Effector memory CD4-positive, alpha-beta T cell (primary cell): Measurements from ENCODE around the gene RASSF8.
"Not testable (repeated sequence)": the region's sequence is repeated elsewhere in the genome, so short reads cannot be mapped to it uniquely, and the experiment has no call there.

Source experiments
- DNase-seq, 3 donors: peaks; one replicate each; pipeline ENCODE4 v3.0.0-alpha.2; 2020
- H3K27ac ChIP-seq: 2 replicates; pipeline ENCODE4 v1.7.0; 2013; ENCODE audit warnings: mild to moderate bottlenecking, low read length, moderate library complexity; ENCODE audit not compliant: insufficient read depth, poor library complexity, severe bottlenecking
- H3K27me3 ChIP-seq: replicated peaks from 2 replicates; pipeline ENCODE4 v1.7.0; 2013; ENCODE audit warnings: mild to moderate bottlenecking, low read length; ENCODE audit not compliant: insufficient read depth, control insufficient read depth, poor library complexity, severe bottlenecking
- H3K36me3 ChIP-seq: 2 replicates; pipeline ENCODE4 v1.7.0; 2013; ENCODE audit warnings: mild to moderate bottlenecking, low read length, moderate library complexity; ENCODE audit not compliant: control insufficient read depth, insufficient read depth
- H3K4me1 ChIP-seq: 2 replicates; pipeline ENCODE4 v1.7.0; 2013; ENCODE audit warnings: low read length, mild to moderate bottlenecking; ENCODE audit not compliant: control insufficient read depth, insufficient read depth, poor library complexity, severe bottlenecking
- H3K4me3 ChIP-seq: 2 replicates; pipeline ENCODE4 v1.7.0; 2013; ENCODE audit warnings: low read length, low read depth, mild to moderate bottlenecking; ENCODE audit not compliant: insufficient read depth, poor library complexity, severe bottlenecking
- H3K9me3 ChIP-seq: 2 replicates; pipeline ENCODE4 v1.7.0; 2013; ENCODE audit warnings: mild to moderate bottlenecking, low read length, moderate library complexity; ENCODE audit not compliant: control insufficient read depth

RASSF8 gene

DNA sequence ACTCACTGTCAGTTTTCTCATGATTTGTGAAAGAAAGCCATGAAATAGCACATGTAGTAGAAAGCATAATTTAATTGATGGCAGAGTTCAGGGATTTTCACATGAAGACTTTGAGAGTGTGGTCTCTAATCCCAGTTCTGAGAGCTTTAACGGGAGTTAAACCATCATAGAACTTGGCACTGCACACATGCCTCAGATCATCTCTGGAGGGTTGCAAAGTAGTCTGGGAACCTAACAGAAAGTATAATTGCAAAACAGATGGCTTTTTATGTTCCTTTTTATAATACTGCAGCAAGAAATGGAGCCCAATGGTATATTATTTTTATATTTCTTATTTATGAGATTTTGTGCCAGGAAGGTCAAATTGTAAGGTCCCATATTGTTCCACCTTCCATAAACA lies 88.4 kb downstream of the RASSF8 start:
- no peaks in the 10 kb centered on the region for H3K36me3 ChIP-seq
- no peaks in the 10 kb centered on the region for H3K9me3 ChIP-seq
- H3K27me3 ChIP-seq = no peaks in the 10 kb centered on the region
- H3K4me3 ChIP-seq = no peak overlapping the region
- no peaks in the 10 kb centered on the region for H3K4me1 ChIP-seq
- H3K27ac ChIP-seq = no peak overlapping the region
- DNase-seq = no peak

DNA sequence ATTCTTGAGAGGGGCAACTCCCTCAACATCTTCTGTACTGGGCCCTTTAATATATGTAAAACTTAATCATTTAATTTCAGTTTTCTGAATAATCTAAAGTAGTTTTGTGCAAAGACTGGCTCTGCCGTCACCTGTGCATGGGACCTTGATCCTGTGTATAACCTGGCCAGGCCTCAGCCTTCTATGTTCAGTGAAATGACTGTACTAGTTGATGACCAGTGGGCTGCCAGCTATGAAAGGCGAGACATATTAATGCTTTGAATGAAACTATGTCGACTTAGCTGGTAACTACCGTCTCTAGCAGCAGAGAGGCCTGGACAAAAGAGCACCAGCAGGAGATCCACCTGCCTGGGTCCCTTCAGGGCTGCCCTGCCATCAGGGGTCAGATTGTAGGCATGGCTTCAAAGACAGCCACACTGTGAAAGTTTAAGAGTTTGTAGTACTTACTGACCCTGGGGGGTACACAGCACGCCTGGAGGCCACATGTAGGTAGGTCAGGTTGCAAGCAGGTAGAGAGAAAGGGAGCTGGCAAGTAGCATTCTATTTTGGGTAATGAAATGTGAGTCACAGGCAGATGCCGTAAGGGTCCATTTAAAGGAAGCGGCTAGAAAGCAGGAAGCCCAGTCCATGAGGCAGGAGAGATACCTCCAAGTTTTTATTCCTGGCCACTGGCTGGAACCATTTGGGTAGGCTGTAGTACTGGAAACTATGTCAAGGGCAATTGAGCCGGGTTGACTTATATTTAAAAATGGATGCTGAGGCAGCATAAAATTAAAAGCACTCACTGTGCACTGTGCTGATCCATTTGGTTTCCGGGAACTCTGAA lies 89.1 kb downstream of the RASSF8 start:
- Histone ChIP-seq H3K9me3 (no peaks in the 10 kb centered on the region), H3K4me1 (no peaks in the 10 kb centered on the region), H3K27ac (no peak overlapping the region), H3K4me3 (no peak overlapping the region), H3K36me3 (no peaks in the 10 kb centered on the region), H3K27me3 (no peaks in the 10 kb centered on the region)
- DNase-seq = no peak

DNA sequence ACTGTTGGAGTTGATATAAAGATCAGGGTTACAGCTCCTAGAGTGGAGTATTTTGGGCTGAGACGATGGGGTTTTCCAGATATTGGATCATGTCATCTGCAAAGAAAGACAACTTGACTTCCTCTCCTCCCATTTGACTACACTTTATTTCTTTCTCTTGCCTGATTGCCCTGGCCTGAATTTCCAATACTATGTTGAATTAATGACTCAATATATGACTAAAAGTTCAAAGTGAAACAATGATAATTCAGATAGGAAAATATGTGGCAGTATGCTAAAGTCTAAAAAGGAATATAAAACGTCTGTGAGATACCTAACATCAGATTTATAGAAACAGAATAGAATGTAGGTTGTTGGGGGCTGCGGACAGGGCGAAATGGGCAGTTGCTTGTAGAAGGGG lies 94.2 kb downstream of the RASSF8 start:
- Histone ChIP-seq H3K9me3 (no peaks in the 10 kb centered on the region), H3K4me3 (no peak overlapping the region), H3K4me1 (no peaks in the 10 kb centered on the region), H3K27ac (no peak overlapping the region), H3K36me3 (no peaks in the 10 kb centered on the region), H3K27me3 (no peaks in the 10 kb centered on the region)
- no peak for DNase-seq

DNA sequence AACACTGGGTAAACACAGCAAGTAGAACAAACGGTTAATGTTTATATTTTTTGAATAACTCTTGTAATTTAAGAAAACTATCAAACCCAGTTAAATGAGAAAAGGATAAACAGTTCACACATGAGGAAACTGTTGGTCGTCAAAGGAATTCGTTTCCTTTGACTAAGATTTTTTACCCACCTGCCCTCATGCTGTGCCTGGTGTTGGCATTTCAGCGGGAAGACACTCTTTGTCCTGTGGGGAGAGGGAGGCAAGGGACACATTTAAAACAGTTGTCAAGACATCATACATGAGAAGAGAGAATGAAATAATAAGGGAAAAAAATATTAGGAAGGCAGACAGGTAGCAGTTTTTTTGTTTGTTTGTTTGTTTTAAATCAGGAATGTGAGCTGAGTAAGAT lies 95.9 kb downstream of the RASSF8 start:
- no peak for DNase-seq
- Histone ChIP-seq H3K27ac (no peak overlapping the region), H3K36me3 (no peaks in the 10 kb centered on the region), H3K4me3 (no peak overlapping the region), H3K27me3 (no peaks in the 10 kb centered on the region), H3K9me3 (no peaks in the 10 kb centered on the region), H3K4me1 (no peaks in the 10 kb centered on the region)

DNA sequence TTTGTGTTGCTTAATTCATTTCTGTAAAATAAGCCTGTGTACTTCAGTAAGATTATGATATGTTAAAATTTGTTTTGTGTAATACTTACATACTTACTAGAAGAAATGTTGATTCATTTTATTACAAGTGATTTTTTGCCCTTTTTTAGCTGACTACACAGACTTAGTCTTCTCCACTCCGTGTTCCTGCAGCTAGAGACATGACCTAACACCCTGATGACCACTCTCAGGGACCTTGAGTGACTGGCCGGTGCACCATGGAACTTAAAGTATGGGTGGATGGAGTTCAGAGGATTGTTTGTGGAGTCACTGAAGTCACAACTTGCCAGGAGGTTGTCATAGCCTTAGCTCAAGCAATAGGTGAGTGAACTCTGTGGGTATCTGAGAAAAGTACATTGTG lies 96.6 kb downstream of the RASSF8 start:
- no peak for DNase-seq
- no peaks in the 10 kb centered on the region for H3K27me3 ChIP-seq
- no peak overlapping the region for H3K27ac ChIP-seq
- H3K4me3 ChIP-seq = no peak overlapping the region
- no peaks in the 10 kb centered on the region for H3K9me3 ChIP-seq
- no peaks in the 10 kb centered on the region for H3K4me1 ChIP-seq
- H3K36me3 ChIP-seq = no peaks in the 10 kb centered on the region

DNA sequence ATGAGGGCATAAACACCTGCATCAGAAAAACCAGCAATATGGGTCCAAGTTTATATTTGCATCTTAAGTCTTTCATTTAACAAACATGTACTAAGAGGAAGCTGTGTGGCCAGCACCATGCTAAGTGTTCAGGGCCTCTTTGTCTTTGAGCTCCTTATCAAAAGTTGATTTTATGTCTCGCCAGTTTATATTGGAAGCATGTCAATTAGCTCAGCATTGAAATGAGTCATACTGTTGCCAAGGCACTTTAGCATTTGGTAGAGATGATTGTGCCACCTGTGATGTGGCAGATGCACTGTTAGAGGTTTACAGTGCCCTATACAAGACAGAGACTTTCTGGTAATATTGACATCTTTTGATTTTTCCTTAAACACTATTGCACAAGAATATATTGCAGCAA lies 97.9 kb downstream of the RASSF8 start:
- Histone ChIP-seq H3K9me3 (no peaks in the 10 kb centered on the region), H3K27me3 (no peaks in the 10 kb centered on the region), H3K36me3 (no peaks in the 10 kb centered on the region), H3K27ac (no peak overlapping the region), H3K4me3 (no peak overlapping the region), H3K4me1 (no peaks in the 10 kb centered on the region)
- DNase-seq = no peak

DNA sequence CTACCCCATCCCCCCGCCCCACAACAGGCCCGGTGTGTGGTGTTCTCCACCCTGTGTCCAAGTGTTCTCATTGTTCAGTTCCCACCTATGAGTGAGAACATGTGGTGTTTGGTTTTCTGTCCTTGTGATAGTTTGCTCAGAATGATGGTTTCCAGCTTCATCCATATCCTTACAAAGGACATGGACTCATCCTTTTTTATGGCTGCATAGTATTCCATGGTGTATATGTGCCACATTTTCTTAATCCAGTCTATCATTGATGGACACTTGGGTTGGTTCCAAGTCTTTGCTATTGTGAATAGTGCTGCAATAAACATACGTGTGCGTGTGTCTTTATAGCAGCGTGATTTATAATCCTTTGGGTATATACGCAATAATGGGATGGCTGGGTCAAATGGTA lies 98.8 kb downstream of the RASSF8 start:
- not testable (repeated sequence) for DNase-seq, H3K9me3 ChIP-seq, H3K36me3 ChIP-seq, H3K27me3 ChIP-seq, H3K4me3 ChIP-seq, H3K4me1 ChIP-seq, H3K27ac ChIP-seq

DNA sequence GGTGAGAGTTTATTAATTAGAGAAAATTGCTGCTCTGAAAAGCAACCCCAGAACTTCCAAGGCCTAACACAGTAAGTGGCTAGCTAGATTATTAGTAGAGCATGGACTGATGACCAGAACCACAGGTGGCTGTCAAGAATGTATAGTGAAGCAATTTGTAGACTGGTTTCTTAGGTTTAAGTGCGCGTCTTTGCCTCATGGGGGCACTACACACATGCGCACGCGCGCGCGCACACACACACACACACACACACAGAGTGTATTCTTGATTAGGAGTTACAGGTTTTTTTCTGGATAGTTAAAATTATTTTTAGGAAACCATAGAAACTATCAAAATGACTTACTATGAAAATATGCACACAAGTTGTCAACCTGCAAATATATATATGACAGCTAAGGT lies 99.8 kb downstream of the RASSF8 start:
- no peaks in the 10 kb centered on the region for H3K36me3 ChIP-seq
- H3K4me3 ChIP-seq = no peak overlapping the region
- no peaks in the 10 kb centered on the region for H3K9me3 ChIP-seq
- H3K27me3 ChIP-seq = no peaks in the 10 kb centered on the region
- H3K4me1 ChIP-seq = no peaks in the 10 kb centered on the region
- H3K27ac ChIP-seq = no peak overlapping the region
- no peak for DNase-seq

DNA sequence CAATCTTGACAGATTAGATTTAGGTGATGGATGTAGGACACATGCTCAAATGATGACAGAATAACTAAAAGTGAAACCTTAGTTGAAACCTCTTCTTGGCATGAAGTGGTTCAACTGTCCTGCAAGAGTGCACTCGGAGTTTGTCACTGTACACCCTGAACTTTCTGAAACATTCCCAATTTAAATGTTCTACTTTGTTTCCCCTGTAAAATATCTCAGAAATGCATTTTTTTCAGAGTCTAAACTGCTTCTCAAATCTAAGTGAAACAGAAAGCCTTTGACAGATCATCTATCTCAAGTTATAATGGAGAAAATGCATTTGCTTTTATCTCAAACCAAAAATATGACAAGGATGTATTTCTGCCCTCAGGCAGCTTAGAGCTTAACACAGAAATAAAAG lies 100.3 kb downstream of the RASSF8 start:
- H3K9me3 ChIP-seq = no peaks in the 10 kb centered on the region
- no peak overlapping the region for H3K4me3 ChIP-seq
- H3K27ac ChIP-seq = no peak overlapping the region
- no peaks in the 10 kb centered on the region for H3K27me3 ChIP-seq
- DNase-seq = no peak
- no peaks in the 10 kb centered on the region for H3K4me1 ChIP-seq
- H3K36me3 ChIP-seq = no peaks in the 10 kb centered on the region

DNA sequence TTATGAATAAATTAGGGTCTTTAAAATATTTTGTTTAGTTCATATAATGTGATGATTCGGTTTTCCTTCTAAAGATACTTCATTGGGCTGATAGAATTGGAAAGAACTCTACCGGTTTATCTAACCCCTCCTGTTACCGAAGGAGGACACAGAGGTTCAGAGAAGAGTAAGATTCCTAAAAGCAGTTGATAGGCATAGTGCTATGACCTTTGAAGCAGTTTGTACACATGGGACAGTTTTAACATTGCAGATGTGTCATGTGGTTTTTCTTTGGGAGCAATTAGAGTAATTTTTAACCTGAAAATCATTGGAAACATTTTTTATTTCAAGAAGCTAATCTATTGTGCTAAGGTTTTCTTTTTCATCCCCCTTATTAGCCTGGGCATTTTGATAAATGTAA lies 103.5 kb downstream of the RASSF8 start:
- Histone ChIP-seq H3K27ac (no peak overlapping the region), H3K4me3 (no peak overlapping the region), H3K9me3 (no peaks in the 10 kb centered on the region), H3K4me1 (no peaks in the 10 kb centered on the region), H3K36me3 (no peaks in the 10 kb centered on the region), H3K27me3 (no peaks in the 10 kb centered on the region)
- DNase-seq = no peak
